ENCODE results near the gene ADAMTS2.

Gene ADAMTS2

GRCh38 chr5:179318221-179318955, 26.9 kb downstream of the ADAMTS2 start:
- Histone ChIP-seq H3K4me3 (ENCODE audit: low read length) (no peak overlapping the region), H3K9me3 (ENCODE audit: control insufficient read depth, low read depth, low read length) (no peaks in the 10 kb centered on the region), H3K27me3 (ENCODE audit: control insufficient read depth, insufficient read depth, low read length) (no peaks in the 10 kb centered on the region), H3K4me1 (ENCODE audit: control insufficient read depth, low read depth, low read length) (no peaks in the 10 kb centered on the region), H3K27ac (ENCODE audit: low read length) (no peak overlapping the region), H3K36me3 (ENCODE audit: control insufficient read depth, low read depth, low read length) (no peaks in the 10 kb centered on the region), H3K9ac (ENCODE audit: low read length) (no peak overlapping the region)

GRCh38 chr5:179317411-179318220, 27.6 kb downstream of the ADAMTS2 start:
- Histone ChIP-seq H3K27ac (ENCODE audit: low read length) (no peak overlapping the region), H3K9me3 (ENCODE audit: control insufficient read depth, low read depth, low read length) (no peaks in the 10 kb centered on the region), H3K27me3 (ENCODE audit: control insufficient read depth, insufficient read depth, low read length) (no peaks in the 10 kb centered on the region), H3K4me1 (ENCODE audit: control insufficient read depth, low read depth, low read length) (no peaks in the 10 kb centered on the region), H3K9ac (ENCODE audit: low read length) (no peak overlapping the region), H3K36me3 (ENCODE audit: control insufficient read depth, low read depth, low read length) (no peaks in the 10 kb centered on the region), H3K4me3 (ENCODE audit: low read length) (no peak overlapping the region)

- no peaks in the 10 kb centered on the region for H3K36me3 ChIP-seq (ENCODE audit: control insufficient read depth, low read depth, low read length)
- no peaks in the 10 kb centered on the region for H3K9me3 ChIP-seq (ENCODE audit: control insufficient read depth, low read depth, low read length)
- no peak overlapping the region for H3K9ac ChIP-seq (ENCODE audit: low read length)
- no peaks in the 10 kb centered on the region for H3K4me1 ChIP-seq (ENCODE audit: control insufficient read depth, low read depth, low read length)
- no peak overlapping the region for H3K27ac ChIP-seq (ENCODE audit: low read length)
- no peaks in the 10 kb centered on the region for H3K27me3 ChIP-seq (ENCODE audit: control insufficient read depth, insufficient read depth, low read length)
- H3K4me3 ChIP-seq (ENCODE audit: low read length), result no peak overlapping the region
These were observed 28.3 kb downstream of the ADAMTS2 start for GRCh38 chr5:179316982-179317381.

- Histone ChIP-seq H3K4me3 (ENCODE audit: low read length) (no peak overlapping the region), H3K9me3 (ENCODE audit: control insufficient read depth, low read depth, low read length) (no peaks in the 10 kb centered on the region), H3K27me3 (ENCODE audit: control insufficient read depth, insufficient read depth, low read length) (no peaks in the 10 kb centered on the region), H3K27ac (ENCODE audit: low read length) (no peak overlapping the region), H3K36me3 (ENCODE audit: control insufficient read depth, low read depth, low read length) (no peaks in the 10 kb centered on the region), H3K9ac (ENCODE audit: low read length) (no peak overlapping the region), H3K4me1 (ENCODE audit: control insufficient read depth, low read depth, low read length) (no peaks in the 10 kb centered on the region)
These were observed 29.1 kb downstream of the ADAMTS2 start for GRCh38 chr5:179316111-179316551.

- H3K27me3 ChIP-seq (ENCODE audit: control insufficient read depth, insufficient read depth, low read length), result no peaks in the 10 kb centered on the region
- no peak overlapping the region for H3K4me3 ChIP-seq (ENCODE audit: low read length)
- no peaks in the 10 kb centered on the region for H3K9me3 ChIP-seq (ENCODE audit: control insufficient read depth, low read depth, low read length)
- H3K4me1 ChIP-seq (ENCODE audit: control insufficient read depth, low read depth, low read length), result no peaks in the 10 kb centered on the region
- H3K27ac ChIP-seq (ENCODE audit: low read length), result no peak overlapping the region
- H3K36me3 ChIP-seq (ENCODE audit: control insufficient read depth, low read depth, low read length), result no peaks in the 10 kb centered on the region
- no peak overlapping the region for H3K9ac ChIP-seq (ENCODE audit: low read length)
These were observed 29.8 kb downstream of the ADAMTS2 start for GRCh38 chr5:179315356-179315890.

GRCh38 chr5:179314606-179315355, 30.5 kb downstream of the ADAMTS2 start:
- no peaks in the 10 kb centered on the region for H3K27me3 ChIP-seq (ENCODE audit: control insufficient read depth, insufficient read depth, low read length)
- H3K36me3 ChIP-seq (ENCODE audit: control insufficient read depth, low read depth, low read length), result no peaks in the 10 kb centered on the region
- no peak overlapping the region for H3K4me3 ChIP-seq (ENCODE audit: low read length)
- H3K27ac ChIP-seq (ENCODE audit: low read length), result no peak overlapping the region
- no peaks in the 10 kb centered on the region for H3K9me3 ChIP-seq (ENCODE audit: control insufficient read depth, low read depth, low read length)
- H3K9ac ChIP-seq (ENCODE audit: low read length), result no peak overlapping the region
- no peaks in the 10 kb centered on the region for H3K4me1 ChIP-seq (ENCODE audit: control insufficient read depth, low read depth, low read length)

GRCh38 chr5:179313849-179314521, 31.3 kb downstream of the ADAMTS2 start:
- Histone ChIP-seq H3K36me3 (ENCODE audit: control insufficient read depth, low read depth, low read length) (no peaks in the 10 kb centered on the region), H3K4me1 (ENCODE audit: control insufficient read depth, low read depth, low read length) (no peaks in the 10 kb centered on the region), H3K27me3 (ENCODE audit: control insufficient read depth, insufficient read depth, low read length) (no peaks in the 10 kb centered on the region), H3K27ac (ENCODE audit: low read length) (no peak overlapping the region), H3K4me3 (ENCODE audit: low read length) (no peak overlapping the region), H3K9ac (ENCODE audit: low read length) (no peak overlapping the region), H3K9me3 (ENCODE audit: control insufficient read depth, low read depth, low read length) (no peaks in the 10 kb centered on the region)

GRCh38 chr5:179312557-179313235, 32.6 kb downstream of the ADAMTS2 start:
- Histone ChIP-seq H3K27me3 (ENCODE audit: control insufficient read depth, insufficient read depth, low read length) (no peaks in the 10 kb centered on the region), H3K27ac (ENCODE audit: low read length) (no peak overlapping the region), H3K9ac (ENCODE audit: low read length) (no peak overlapping the region), H3K4me1 (ENCODE audit: control insufficient read depth, low read depth, low read length) (no peaks in the 10 kb centered on the region), H3K4me3 (ENCODE audit: low read length) (no peak overlapping the region), H3K9me3 (ENCODE audit: control insufficient read depth, low read depth, low read length) (no peaks in the 10 kb centered on the region), H3K36me3 (ENCODE audit: control insufficient read depth, low read depth, low read length) (no peaks in the 10 kb centered on the region)

- no peaks in the 10 kb centered on the region for H3K27me3 ChIP-seq (ENCODE audit: control insufficient read depth, insufficient read depth, low read length)
- no peaks in the 10 kb centered on the region for H3K36me3 ChIP-seq (ENCODE audit: control insufficient read depth, low read depth, low read length)
- no peaks in the 10 kb centered on the region for H3K9me3 ChIP-seq (ENCODE audit: control insufficient read depth, low read depth, low read length)
- no peak overlapping the region for H3K9ac ChIP-seq (ENCODE audit: low read length)
- H3K27ac ChIP-seq (ENCODE audit: low read length), result no peak overlapping the region
- no peaks in the 10 kb centered on the region for H3K4me1 ChIP-seq (ENCODE audit: control insufficient read depth, low read depth, low read length)
- no peak overlapping the region for H3K4me3 ChIP-seq (ENCODE audit: low read length)
These were observed 33.7 kb downstream of the ADAMTS2 start for GRCh38 chr5:179311581-179311980.

- H3K27me3 ChIP-seq (ENCODE audit: control insufficient read depth, insufficient read depth, low read length), result no peaks in the 10 kb centered on the region
- no peaks in the 10 kb centered on the region for H3K4me1 ChIP-seq (ENCODE audit: control insufficient read depth, low read depth, low read length)
These were observed 34.2 kb downstream of the ADAMTS2 start for GRCh38 chr5:179311091-179311470.

More at GRCh38 chr5:179311091-179311470, 34.2 kb downstream of the ADAMTS2 start:
- Histone ChIP-seq H3K27ac (ENCODE audit: low read length) (no peak overlapping the region), H3K9me3 (ENCODE audit: control insufficient read depth, low read depth, low read length) (no peaks in the 10 kb centered on the region), H3K9ac (ENCODE audit: low read length) (no peak overlapping the region), H3K4me3 (ENCODE audit: low read length) (no peak overlapping the region), H3K36me3 (ENCODE audit: control insufficient read depth, low read depth, low read length) (no peaks in the 10 kb centered on the region)

Data from iPS-18a (cell line).